Testis (tissue), 2 donors: ENCODE measurements around the gene SYNDIG1.

Source experiments
- CTCF ChIP-seq, 3 experiments: fragments of 450-650 bp in 2 of 3; fragments of 200-600 bp in 1 of 3; sonication (generic) in 1 of 3; IDR thresholded peaks; one replicate each; pipeline ENCODE4 v1.5.1; 2016 to 2019; ENCODE audit warnings: antibody characterized with exemption in 3 of 3, mild to moderate bottlenecking in 2 of 3, moderate library complexity in 1 of 3
- POLR2A ChIP-seq: fragments of 450-650 bp; IDR thresholded peaks from one replicate; pipeline ENCODE4 v1.6.1; 2017; ENCODE audit warnings: antibody characterized with exemption, mild to moderate bottlenecking, moderate library complexity

GRCh38 chr20:24672886-24673677, 203.7 kb downstream of the SYNDIG1 start:
- TF ChIP-seq CTCF (IDR thresholded peaks at IDR 0.05) (no peak), POLR2A (no peak)
